OCI-LY3 (cell line): ENCODE measurements around the gene ST3GAL3.

Experiments used
- EZH2phosphoT487 ChIP-seq: fragments of 200-600 bp; shearing (Covaris generic); IDR thresholded peaks from 2 replicates; pipeline ENCODE4 v1.6.1; 2018; ENCODE audit warnings: antibody characterized with exemption, mixed run types, low read depth
- TF ChIP-seq, protein P1 (sequence below): fragments of 200-600, 300-600 bp; sonication (generic); IDR thresholded peaks from 2 replicates; pipeline ENCODE4 v1.5.1; 2014; ENCODE audit warnings: antibody characterized with exemption, low read length, low read depth

DNA sequence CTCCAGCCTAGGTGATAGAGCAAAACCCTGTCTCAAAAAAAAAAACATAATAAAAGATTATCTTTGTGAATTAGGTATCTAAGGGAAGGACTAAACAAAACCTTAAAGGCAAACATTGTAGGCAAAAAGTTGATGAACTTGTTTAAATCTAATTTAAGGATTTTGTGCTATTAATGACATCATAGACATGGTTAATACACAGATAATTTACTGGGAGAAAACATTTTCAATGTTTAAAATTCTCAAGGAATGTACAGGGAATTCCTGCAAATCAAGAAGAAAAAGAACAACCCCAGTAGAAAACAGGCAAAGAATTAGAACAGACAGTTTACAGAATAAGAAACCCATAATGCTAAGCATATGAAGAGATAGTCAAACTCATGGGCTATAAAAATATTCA is 47.6 kb downstream of the ST3GAL3 start:
- TF ChIP-seq, protein P1, sequence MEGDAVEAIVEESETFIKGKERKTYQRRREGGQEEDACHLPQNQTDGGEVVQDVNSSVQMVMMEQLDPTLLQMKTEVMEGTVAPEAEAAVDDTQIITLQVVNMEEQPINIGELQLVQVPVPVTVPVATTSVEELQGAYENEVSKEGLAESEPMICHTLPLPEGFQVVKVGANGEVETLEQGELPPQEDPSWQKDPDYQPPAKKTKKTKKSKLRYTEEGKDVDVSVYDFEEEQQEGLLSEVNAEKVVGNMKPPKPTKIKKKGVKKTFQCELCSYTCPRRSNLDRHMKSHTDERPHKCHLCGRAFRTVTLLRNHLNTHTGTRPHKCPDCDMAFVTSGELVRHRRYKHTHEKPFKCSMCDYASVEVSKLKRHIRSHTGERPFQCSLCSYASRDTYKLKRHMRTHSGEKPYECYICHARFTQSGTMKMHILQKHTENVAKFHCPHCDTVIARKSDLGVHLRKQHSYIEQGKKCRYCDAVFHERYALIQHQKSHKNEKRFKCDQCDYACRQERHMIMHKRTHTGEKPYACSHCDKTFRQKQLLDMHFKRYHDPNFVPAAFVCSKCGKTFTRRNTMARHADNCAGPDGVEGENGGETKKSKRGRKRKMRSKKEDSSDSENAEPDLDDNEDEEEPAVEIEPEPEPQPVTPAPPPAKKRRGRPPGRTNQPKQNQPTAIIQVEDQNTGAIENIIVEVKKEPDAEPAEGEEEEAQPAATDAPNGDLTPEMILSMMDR: no peak
- no peak for TF ChIP-seq EZH2phosphoT487
